Umbilical cord (tissue), 2 donors: ENCODE data around the gene PATZ1. TPM values are rescaled to one million over a fixed set of nuclear protein-coding genes. Genes with fewer than 3 reads are reported as not detected.
"Not testable (repeated sequence)": the region's sequence is repeated elsewhere in the genome, so short reads cannot be mapped to it uniquely, and the experiment has no call there.

ENCODE experiments used
- DNase-seq: peaks from one replicate; pipeline ENCODE4 v3.0.0-alpha.2; 2015; ENCODE audit warnings: low spot score
- total RNA-seq: library from RNA; depleted of rRNA; stranded (reverse); fragments of >200 nt; gene quantifications from one replicate; pipeline ENCODE4 v1.2.3, GENCODE V29; 2014; ENCODE audit warnings: low replicate concordance; ENCODE audit not compliant: insufficient read depth

The PATZ1 gene
- total RNA-seq, 1 donor from 2014 or later: 9.1 TPM

- DNase-seq: not testable (repeated sequence)
Measured at GRCh38 chr22:31314220-31314619, 31.9 kb downstream of the PATZ1 start.

DNA sequence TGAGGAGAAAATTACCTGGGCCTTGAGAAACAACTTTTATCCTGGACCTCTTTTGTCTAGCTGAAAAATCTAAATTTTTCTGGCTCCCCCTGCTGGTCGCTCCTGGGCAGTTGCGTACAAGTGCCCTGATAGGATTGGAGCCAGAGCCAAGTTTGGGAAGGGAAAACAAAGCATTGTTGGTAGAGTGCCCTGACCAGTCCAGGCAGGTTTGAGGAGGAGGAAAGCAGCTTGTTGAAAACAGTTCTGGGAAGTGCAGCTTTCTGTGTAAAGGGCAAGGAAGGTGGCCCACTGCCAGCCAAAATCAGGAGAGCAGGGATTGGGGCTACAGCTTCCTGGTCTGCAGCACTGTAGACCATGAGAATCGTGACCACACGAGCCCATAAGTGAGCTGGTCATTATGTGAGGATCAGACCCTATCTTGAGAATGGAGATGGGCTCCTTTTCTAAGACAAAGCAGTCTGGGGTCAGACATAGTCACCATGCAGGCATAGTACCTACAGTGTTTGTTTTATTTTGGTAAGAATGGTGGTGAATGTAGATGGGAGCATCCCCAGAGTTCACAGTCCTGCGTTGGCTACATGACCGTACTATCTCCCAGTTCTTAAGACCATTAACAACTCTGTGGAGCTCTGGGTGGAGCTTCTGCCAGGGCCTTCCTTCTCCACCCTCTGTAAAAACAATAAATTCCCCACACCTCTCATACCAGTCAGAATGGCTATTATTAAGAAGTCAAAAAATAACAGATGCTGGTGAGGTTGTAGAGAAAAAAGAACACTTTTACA is 32.6 kb downstream of the PATZ1 start:
- DNase-seq: peak; percentile 83

DNA sequence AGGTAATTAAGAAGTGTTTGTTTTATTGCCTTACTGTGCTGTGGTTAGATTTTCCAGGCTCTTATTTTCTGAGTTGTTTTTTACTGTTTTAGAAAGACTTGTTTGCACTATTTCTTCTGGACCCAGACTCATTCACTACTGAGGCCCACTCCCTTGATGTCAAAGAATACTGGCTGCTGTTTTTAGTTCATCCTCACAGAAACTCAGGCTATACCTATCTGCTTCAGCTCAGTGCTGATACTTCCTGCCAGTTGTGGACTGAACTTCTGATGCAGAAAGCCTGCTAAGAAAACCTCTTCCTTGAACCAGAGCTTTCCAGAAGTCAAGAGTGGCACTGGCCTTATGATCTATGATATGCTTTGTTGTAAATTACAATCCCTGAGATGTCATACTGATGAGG is 38.0 kb downstream of the PATZ1 start:
- DNase-seq: no peak

DNA sequence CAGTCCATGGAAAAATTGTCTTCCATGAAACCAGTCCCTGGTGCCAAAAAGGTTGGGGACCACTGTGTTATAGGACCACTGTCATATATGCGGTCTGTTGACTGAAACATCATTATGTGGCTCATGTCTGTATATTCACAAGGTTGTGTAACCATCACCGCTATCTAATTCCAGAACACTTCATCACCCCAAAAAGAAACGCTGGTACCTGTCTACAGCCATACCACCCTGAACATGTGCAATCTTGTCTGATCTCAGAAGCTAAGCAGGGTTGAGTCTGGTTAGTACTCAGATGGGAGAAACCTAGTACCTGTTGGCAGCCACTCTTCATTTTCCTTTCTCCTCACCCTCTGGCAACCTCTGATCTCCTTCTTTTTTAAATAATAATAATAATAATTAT is 41.0 kb downstream of the PATZ1 start:
- DNase-seq: no peak

GRCh38 chr22:31302537-31302936 is 43.6 kb downstream of the PATZ1 start:
- no peak for DNase-seq

DNA sequence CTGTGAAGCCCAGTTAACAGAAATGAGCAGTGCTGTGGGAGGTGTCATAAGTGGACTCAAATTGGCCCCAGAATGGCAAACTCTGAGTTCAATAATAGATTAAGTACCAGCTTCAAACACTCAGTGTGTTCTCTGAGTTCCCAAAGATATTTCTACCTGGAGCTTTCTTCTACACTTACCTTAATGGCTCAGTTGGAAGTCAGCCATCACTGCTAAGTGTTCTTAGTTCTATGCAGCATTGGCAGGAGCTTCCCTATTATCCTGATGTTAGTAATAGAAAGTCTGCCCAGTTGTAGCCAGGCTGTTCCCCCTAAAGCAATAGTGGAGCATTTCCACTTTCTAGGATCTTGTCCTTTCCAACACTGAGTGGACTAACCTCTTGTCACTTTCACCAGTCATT is 44.1 kb downstream of the PATZ1 start:
- no peak for DNase-seq

DNA sequence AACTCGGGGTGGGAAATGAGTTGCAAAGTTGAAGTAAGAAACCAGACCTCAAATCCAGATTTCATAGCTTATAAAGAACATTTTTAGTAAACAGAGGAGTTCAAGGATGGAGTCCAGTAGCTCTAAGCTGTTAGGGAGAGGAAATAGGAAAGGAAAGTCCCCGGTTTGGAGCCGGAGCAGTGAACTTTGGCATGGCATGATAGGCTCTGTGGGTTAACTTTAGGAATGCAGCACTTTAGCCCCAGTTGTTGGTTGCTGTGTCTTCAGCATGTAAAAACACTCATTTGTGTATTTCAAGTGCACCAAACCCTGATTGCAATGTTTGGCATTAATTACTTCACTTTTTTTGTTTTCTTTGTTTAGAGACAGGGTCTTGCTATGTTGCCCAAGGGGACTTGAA is 45.2 kb downstream of the PATZ1 start:
- DNase-seq: no peak

GRCh38 chr22:31295831-31296657 is 50.1 kb downstream of the PATZ1 start:
- DNase-seq: peak; percentile 65

- no peak for DNase-seq
Measured at GRCh38 chr22:31295360-31295759, 50.8 kb downstream of the PATZ1 start.

DNA sequence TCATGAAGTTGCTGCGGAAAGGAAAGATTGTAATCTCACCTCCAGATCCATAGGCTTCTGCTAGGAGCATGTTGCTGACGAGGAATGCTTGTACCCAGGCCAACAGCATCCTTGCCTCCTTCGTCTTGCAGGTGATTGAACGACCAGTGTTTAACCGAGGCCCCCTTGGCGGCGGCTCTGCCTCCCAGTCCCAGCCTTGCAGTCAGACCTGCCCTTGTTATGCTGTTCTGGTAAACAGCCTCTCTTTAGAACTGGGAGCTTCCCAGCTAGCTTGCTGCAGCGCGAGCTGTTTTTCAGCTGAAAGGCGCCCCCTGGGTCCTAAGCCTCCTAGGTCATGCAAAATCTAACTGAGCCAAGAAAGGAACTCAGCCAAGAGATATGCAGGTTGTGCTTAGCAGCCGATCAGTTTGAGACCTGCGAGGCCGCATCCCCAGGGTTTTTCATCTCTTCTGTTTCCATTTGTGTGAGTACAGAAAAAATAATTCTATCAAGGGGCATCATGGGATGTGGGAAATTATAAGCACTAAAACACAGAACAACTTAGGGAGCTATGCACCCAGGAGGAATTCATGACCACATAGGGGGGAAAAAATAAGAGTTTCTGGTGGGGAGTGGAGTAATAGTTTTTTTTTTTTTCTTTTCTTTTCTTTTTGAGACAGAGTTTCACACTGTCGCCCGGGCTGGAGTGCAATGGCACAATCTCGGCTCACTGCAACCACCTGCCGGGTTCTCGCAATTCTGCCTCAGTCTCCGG is 53.7 kb downstream of the PATZ1 start, which contains the start of gene PIK3IP1:
Gene PIK3IP1 (minus strand): TSS at position 253 of the 754 bp plus-strand sequence. CDS start 144 bp downstream, at position 109.
- peak; percentile 95 for DNase-seq

GRCh38 chr22:31291481-31292235 is 54.5 kb downstream of the PATZ1 start:
- peak; percentile 37 for DNase-seq

GRCh38 chr22:31290494-31291471 is 55.4 kb downstream of the PATZ1 start:
- peak; percentile 96 for DNase-seq

- DNase-seq: no peak
Measured at GRCh38 chr22:31289344-31289743, 56.8 kb downstream of the PATZ1 start.

DNA sequence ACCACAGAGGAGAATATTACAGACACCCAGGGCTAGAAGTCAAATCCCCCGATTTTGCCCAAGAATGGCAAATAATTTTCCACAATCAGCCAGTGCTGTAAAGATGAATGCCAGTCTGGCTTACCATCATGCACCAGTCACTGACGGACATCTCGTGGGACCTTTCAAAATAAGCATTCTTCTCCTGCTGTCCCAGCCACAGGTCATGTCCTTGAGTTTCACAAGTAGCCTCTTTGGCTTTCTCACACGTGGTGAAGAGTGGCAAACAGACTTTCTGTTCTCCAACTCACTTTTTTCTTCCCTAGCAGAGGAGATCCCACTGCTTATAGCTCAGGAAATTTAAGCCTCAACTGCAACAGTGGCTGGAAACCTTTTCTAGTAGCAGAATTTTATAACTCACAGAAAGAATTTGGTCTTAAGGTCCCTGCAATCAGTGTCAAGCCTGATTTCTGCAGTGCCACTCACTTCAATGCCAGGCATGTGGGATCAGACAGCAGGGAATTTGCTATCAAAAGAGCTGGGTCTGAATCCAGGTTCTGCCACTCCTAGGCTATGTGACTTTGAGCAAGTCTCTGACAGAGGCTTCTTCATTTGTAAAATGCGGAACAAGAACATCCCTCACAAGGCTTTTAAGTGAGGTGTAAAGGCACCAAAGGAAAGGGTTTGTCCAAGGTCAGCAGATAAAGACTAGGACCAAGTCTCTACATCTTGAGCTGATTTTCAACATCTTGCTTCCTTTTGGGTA is 57.5 kb downstream of the PATZ1 start:
- DNase-seq: no peak

DNA sequence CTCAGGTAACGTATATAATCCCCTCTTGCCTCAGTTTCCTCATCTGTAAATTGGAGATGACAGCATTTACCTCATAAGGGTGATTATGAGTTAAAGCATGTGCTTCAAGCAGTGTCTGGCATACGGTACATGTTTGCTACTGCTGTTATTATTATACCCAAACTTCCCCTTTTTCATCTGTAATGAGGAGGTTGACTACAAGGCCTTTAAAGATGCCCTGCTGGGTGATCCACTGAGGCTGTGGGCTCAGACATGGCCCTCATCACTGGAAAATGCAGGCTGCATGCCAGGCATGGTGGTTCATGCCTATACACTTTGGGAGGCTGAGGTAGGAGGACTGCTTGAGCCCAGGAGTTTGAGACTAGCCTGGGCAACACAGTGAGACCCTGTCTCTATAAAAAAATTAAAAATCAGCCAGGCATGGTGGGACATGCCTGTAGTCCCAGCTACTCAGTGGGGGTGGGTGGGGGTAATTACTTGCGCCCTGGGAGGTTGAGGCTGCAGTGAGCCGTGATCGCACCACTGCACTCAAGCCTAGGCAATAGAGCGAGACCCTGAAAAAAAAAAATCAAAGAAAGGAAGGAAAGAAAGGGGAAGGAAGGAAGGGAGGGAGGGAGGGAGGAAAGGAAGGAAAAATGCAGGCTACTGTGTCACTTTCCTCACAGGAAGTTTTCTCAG is 58.2 kb downstream of the PATZ1 start:
- no peak for DNase-seq

GRCh38 chr22:31286360-31287255 is 59.5 kb downstream of the PATZ1 start:
- DNase-seq: no peak

DNA sequence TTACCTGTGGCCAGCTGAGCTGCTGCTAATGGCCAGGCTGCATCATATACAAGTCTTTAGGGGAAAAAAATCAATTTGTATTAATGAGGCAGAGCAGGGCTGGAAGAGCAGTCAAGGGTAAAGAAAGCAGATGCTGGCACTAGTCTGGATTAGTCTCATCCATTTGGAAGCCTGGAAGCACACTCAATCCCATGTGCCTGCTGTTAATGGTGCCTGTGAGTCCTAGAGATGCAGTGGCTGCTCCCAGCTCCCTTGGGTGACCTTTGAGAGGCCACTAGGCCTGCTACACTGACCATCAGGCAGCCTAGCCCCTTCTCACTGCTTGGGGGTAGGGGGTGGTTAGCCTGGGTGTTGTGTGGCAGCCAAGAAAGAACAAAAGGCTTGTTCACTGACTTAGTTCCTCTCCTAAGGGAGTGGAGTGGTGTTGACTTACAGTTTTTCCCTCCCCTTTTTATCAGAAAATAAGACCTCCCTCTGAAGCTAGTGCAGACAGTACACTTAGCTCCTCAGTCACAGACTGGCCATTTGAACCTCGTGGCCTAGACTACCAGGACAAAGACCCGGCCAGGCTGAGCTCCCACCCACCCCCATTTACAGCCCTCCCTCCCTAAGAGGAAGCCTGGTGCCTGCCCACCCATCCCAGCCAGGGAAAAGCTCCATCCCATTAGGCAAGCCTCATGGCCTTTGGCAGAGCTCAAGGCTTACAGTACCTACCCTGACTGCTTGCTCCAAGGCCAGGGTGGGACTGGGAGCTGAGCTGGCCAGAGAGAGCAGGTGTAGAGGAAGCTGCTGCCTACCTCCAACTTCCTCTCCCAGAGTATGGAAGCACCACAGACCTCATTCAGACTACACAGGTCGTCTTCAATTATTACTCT is 61.6 kb downstream of the PATZ1 start:
- DNase-seq: no peak
